SK-N-SH treated with all-trans-retinoic acid at 6 μM for 48 hours (cell line): Measurements from ENCODE around the gene CORO2A.
"Not testable (repeated sequence)": the region's sequence is repeated elsewhere in the genome, so short reads cannot be mapped to it uniquely, and the experiment has no call there.

Source experiments
- ATAC-seq: fragments of 200-7000 bp; cut with Tn5 transposase; 3 replicates; pipeline ENCODE4 v1.9.1; 2020; ENCODE audit warnings: mild to moderate bottlenecking, moderate library complexity
- BACH2 ChIP-seq: fragments of 250-450 bp; sonication (Bioruptor Pico); IDR thresholded peaks from 2 replicates; pipeline ENCODE4 v1.9.0; 2021; ENCODE audit warnings: mild to moderate bottlenecking, borderline replicate concordance
- CREB5 ChIP-seq: fragments of 250-450 bp; sonication (Bioruptor Pico); IDR thresholded peaks from 2 replicates; pipeline ENCODE4 v1.5.1; 2020; ENCODE audit warnings: low read depth, mild to moderate bottlenecking, moderate library complexity
- CSDC2 ChIP-seq: fragments of 250-450 bp; sonication (Bioruptor Pico); IDR thresholded peaks from 2 replicates; pipeline ENCODE4 v1.5.0; 2020; ENCODE audit warnings: mild to moderate bottlenecking, moderate library complexity
- CSRNP3 ChIP-seq: fragments of 250-450 bp; sonication (Bioruptor Pico); IDR thresholded peaks from 2 replicates; pipeline ENCODE4 v1.5.1; 2021; ENCODE audit warnings: mild to moderate bottlenecking, moderate library complexity
- ESRRG ChIP-seq: fragments of 250-450 bp; sonication (Bioruptor Pico); IDR thresholded peaks from 2 replicates; pipeline ENCODE4 v1.6.1; 2021; ENCODE audit warnings: mild to moderate bottlenecking
- GLIS3 ChIP-seq: fragments of 250-450 bp; sonication (Bioruptor Pico); IDR thresholded peaks from 2 replicates; pipeline ENCODE4 v1.5.0; 2020; ENCODE audit warnings: mild to moderate bottlenecking, moderate library complexity
- ISL1 ChIP-seq: fragments of 250-450 bp; sonication (Bioruptor Pico); IDR thresholded peaks from 2 replicates; pipeline ENCODE4 v2.1.2; 2022; ENCODE audit warnings: mild to moderate bottlenecking, moderate library complexity
- PATZ1 ChIP-seq: fragments of 250-450 bp; sonication (Bioruptor Pico); IDR thresholded peaks from 2 replicates; pipeline ENCODE4 v1.8.0; 2020; ENCODE audit warnings: mild to moderate bottlenecking, moderate library complexity, borderline replicate concordance
- POU6F1 ChIP-seq: fragments of 250-450 bp; sonication (Bioruptor Pico); IDR thresholded peaks from 2 replicates; pipeline ENCODE4 v1.8.0; 2021; ENCODE audit warnings: low read depth, mild to moderate bottlenecking, moderate library complexity, borderline replicate concordance
- PPARA ChIP-seq: fragments of 250-450 bp; sonication (Bioruptor Pico); IDR thresholded peaks from 2 replicates; pipeline ENCODE4 v1.5.0; 2020; ENCODE audit warnings: mild to moderate bottlenecking, borderline replicate concordance
- RARB ChIP-seq: fragments of 250-450 bp; sonication (Bioruptor Pico); IDR thresholded peaks from 2 replicates; pipeline ENCODE4 v1.8.0; 2021; ENCODE audit warnings: mild to moderate bottlenecking, moderate library complexity
- SNAI2 ChIP-seq: fragments of 250-450 bp; sonication (Bioruptor Pico); IDR thresholded peaks from 2 replicates; pipeline ENCODE4 v1.5.0; 2020; ENCODE audit warnings: mild to moderate bottlenecking, moderate library complexity
- TOX ChIP-seq: fragments of 250-450 bp; sonication (Bioruptor Pico); IDR thresholded peaks from 2 replicates; pipeline ENCODE4 v1.8.0; 2021; ENCODE audit warnings: mild to moderate bottlenecking, moderate library complexity, borderline replicate concordance
- TSHZ2 ChIP-seq: fragments of 250-450 bp; sonication (Bioruptor Pico); IDR thresholded peaks from 2 replicates; pipeline ENCODE4 v1.5.0; 2020; ENCODE audit warnings: mild to moderate bottlenecking, moderate library complexity
- ZC3H10 ChIP-seq: fragments of 250-450 bp; sonication (Bioruptor Pico); IDR thresholded peaks from 2 replicates; pipeline ENCODE4 v1.5.1; 2021; ENCODE audit warnings: mild to moderate bottlenecking, moderate library complexity
- ZFP3 ChIP-seq: fragments of 250-450 bp; sonication (Bioruptor Pico); IDR thresholded peaks from 2 replicates; pipeline ENCODE4 v1.5.0; 2020; ENCODE audit warnings: mild to moderate bottlenecking, moderate library complexity
- ZNF565 ChIP-seq: fragments of 450-650 bp; formaldehyde crosslinking; conservative IDR thresholded peaks from 2 replicates; pipeline ENCODE4 v1.5.0; 2020; ENCODE audit warnings: low read depth, mild to moderate bottlenecking, moderate library complexity
- ZNF70 ChIP-seq: fragments of 450-650 bp; formaldehyde crosslinking; IDR thresholded peaks from 2 replicates; pipeline ENCODE4 v1.5.0; 2020; ENCODE audit warnings: mild to moderate bottlenecking, moderate library complexity
- ZNF8 ChIP-seq: fragments of 450-650 bp; formaldehyde crosslinking; IDR thresholded peaks from 2 replicates; pipeline ENCODE4 v1.5.0; 2020; ENCODE audit warnings: mild to moderate bottlenecking, moderate library complexity

Gene CORO2A

GRCh38 chr9:98175762-98176161 is 16.7 kb downstream of the CORO2A start:
- TF ChIP-seq ZNF565 (CRISPR knock-in tag): no peak
- no peak for TF ChIP-seq GLIS3 (CRISPR knock-in tag)
- TF ChIP-seq POU6F1: no peak
- TF ChIP-seq TSHZ2 (CRISPR knock-in tag): no peak
- no peak for TF ChIP-seq ISL1
- TF ChIP-seq CSDC2 (CRISPR knock-in tag): no peak
- no peak for TF ChIP-seq ZC3H10 (CRISPR knock-in tag)
- no peak for TF ChIP-seq PATZ1 (CRISPR knock-in tag)
- TF ChIP-seq ZNF70 (CRISPR knock-in tag): no peak
- no peak for TF ChIP-seq TOX (CRISPR knock-in tag)
- no peak for TF ChIP-seq ZNF8 (CRISPR knock-in tag)
- TF ChIP-seq CREB5 (CRISPR knock-in tag): no peak
- TF ChIP-seq CSRNP3 (CRISPR knock-in tag): no peak
- TF ChIP-seq RARB: no peak
- TF ChIP-seq ZFP3 (CRISPR knock-in tag): no peak
- TF ChIP-seq SNAI2 (CRISPR knock-in tag): no peak
- no peak for TF ChIP-seq BACH2
- no peak for TF ChIP-seq ESRRG (CRISPR knock-in tag)
- no peak for TF ChIP-seq PPARA (CRISPR knock-in tag)
- no peak for ATAC-seq

- no peak for ATAC-seq
- TF ChIP-seq BACH2 (no peak), PATZ1 (CRISPR knock-in tag) (no peak), POU6F1 (no peak), ZC3H10 (CRISPR knock-in tag) (no peak), CSRNP3 (CRISPR knock-in tag) (no peak)
These were observed 17.3 kb downstream of the CORO2A start for GRCh38 chr9:98175028-98175569.

GRCh38 chr9:98174502-98174918 is 17.9 kb downstream of the CORO2A start:
- not testable (repeated sequence) for ATAC-seq
